ENCODE measurements around the gene FBXO42. TPM values are rescaled to one million over a fixed set of nuclear protein-coding genes. Genes with fewer than 3 reads are reported as not detected.

FBXO42 gene
- total RNA-seq, 1 donor from 2014 or later = 25.6 TPM

GRCh38 chr1:16296643-16297042 lies 55.6 kb downstream of the FBXO42 start:
- no peak for DNase-seq (ENCODE audit: low read depth)
- H3K36me3 Mint-ChIP-seq (ENCODE audit: low read depth, unreplicated experiment) = peaks cover 18% of the 10 kb centered on the region
- Histone ChIP-seq H3K4me3 (ENCODE audit: insufficient read depth, low read depth, low read length) (no peak overlapping the region), H3K79me2 (ENCODE audit: insufficient read depth, low read length) (no peaks in the 10 kb centered on the region), H3K9ac (ENCODE audit: low read length) (no peak overlapping the region), H4K20me1 (ENCODE audit: insufficient read depth, low read length) (peaks cover 30% of the 10 kb centered on the region), H3K4me1 (ENCODE audit: insufficient read depth, low read length) (no peaks in the 10 kb centered on the region), H3K4me2 (ENCODE audit: low read length) (no peak overlapping the region), H3K36me3 (ENCODE audit: insufficient read depth, low read length) (peaks cover 9% of the 10 kb centered on the region), H3K27ac (ENCODE audit: low read depth, low read length) (no peak overlapping the region), H3K27me3 (ENCODE audit: insufficient read depth, low read length) (no peaks in the 10 kb centered on the region), H2AFZ (ENCODE audit: low read depth, low read length) (no peak overlapping the region), H3K9me3 (ENCODE audit: insufficient read depth, low read depth, low read length) (no peaks in the 10 kb centered on the region)
- H3K4me3 Mint-ChIP-seq (ENCODE audit: unreplicated experiment) = no peak overlapping the region
- H3K27ac Mint-ChIP-seq (ENCODE audit: unreplicated experiment) = no peak overlapping the region
- H3K27me3 Mint-ChIP-seq (ENCODE audit: low read depth, unreplicated experiment) = no peaks in the 10 kb centered on the region
- H3K4me1 Mint-ChIP-seq (ENCODE audit: low read depth, unreplicated experiment) = no peaks in the 10 kb centered on the region
- no peak for FAIRE-seq
- H3K9me3 Mint-ChIP-seq (ENCODE audit: unreplicated experiment) = no peaks in the 10 kb centered on the region
- no peak for TF ChIP-seq EZH2 (IDR thresholded peaks at IDR 0.05; ENCODE audit: insufficient read depth, low read length)
- no peak for TF ChIP-seq CTCF (IDR thresholded peaks at IDR 0.05; ENCODE audit: insufficient read depth, low read depth, low read length)

- H3K9me3 Mint-ChIP-seq (ENCODE audit: unreplicated experiment) = no peaks in the 10 kb centered on the region
These were observed 57.8 kb downstream of the FBXO42 start for GRCh38 chr1:16294219-16295212.

More at GRCh38 chr1:16294219-16295212, 57.8 kb downstream of the FBXO42 start:
- H3K36me3 ChIP-seq (ENCODE audit: insufficient read depth, low read length) = peaks cover 9% of the 10 kb centered on the region
- H3K4me3 ChIP-seq (ENCODE audit: insufficient read depth, low read depth, low read length) = no peak overlapping the region
- H3K4me2 ChIP-seq (ENCODE audit: low read length) = no peak overlapping the region
- TF ChIP-seq EZH2 (IDR thresholded peaks at IDR 0.05; ENCODE audit: insufficient read depth, low read length) (no peak), CTCF (IDR thresholded peaks at IDR 0.05; ENCODE audit: insufficient read depth, low read depth, low read length) (no peak)
- no peak overlapping the region for H3K27ac Mint-ChIP-seq (ENCODE audit: unreplicated experiment)
- no peaks in the 10 kb centered on the region for H3K4me1 Mint-ChIP-seq (ENCODE audit: low read depth, unreplicated experiment)
- no peak overlapping the region for H3K9ac ChIP-seq (ENCODE audit: low read length)
- no peaks in the 10 kb centered on the region for H3K27me3 Mint-ChIP-seq (ENCODE audit: low read depth, unreplicated experiment)
- no peak overlapping the region for H3K4me3 Mint-ChIP-seq (ENCODE audit: unreplicated experiment)
- H4K20me1 ChIP-seq (ENCODE audit: insufficient read depth, low read length) = peaks cover 29% of the 10 kb centered on the region
- H3K27ac ChIP-seq (ENCODE audit: low read depth, low read length) = no peak overlapping the region
- peaks cover 22% of the 10 kb centered on the region for H3K36me3 Mint-ChIP-seq (ENCODE audit: low read depth, unreplicated experiment)
- no peak for DNase-seq (ENCODE audit: low read depth)
- H3K79me2 ChIP-seq (ENCODE audit: insufficient read depth, low read length) = no peaks in the 10 kb centered on the region
- no peak for FAIRE-seq
- H2AFZ ChIP-seq (ENCODE audit: low read depth, low read length) = no peak overlapping the region
- no peaks in the 10 kb centered on the region for H3K9me3 ChIP-seq (ENCODE audit: insufficient read depth, low read depth, low read length)
- no peaks in the 10 kb centered on the region for H3K27me3 ChIP-seq (ENCODE audit: insufficient read depth, low read length)
- no peaks in the 10 kb centered on the region for H3K4me1 ChIP-seq (ENCODE audit: insufficient read depth, low read length)

Data from astrocyte (in vitro differentiated cells and primary cell).